ENCODE results near the gene FAM169A.
A peak's percentile ranks its signal among the peaks of the same experiment; 100 is the strongest.
"Not testable (repeated sequence)": the region's sequence is repeated elsewhere in the genome, so short reads cannot be mapped to it uniquely, and the experiment has no call there.

FAM169A gene, protein sequence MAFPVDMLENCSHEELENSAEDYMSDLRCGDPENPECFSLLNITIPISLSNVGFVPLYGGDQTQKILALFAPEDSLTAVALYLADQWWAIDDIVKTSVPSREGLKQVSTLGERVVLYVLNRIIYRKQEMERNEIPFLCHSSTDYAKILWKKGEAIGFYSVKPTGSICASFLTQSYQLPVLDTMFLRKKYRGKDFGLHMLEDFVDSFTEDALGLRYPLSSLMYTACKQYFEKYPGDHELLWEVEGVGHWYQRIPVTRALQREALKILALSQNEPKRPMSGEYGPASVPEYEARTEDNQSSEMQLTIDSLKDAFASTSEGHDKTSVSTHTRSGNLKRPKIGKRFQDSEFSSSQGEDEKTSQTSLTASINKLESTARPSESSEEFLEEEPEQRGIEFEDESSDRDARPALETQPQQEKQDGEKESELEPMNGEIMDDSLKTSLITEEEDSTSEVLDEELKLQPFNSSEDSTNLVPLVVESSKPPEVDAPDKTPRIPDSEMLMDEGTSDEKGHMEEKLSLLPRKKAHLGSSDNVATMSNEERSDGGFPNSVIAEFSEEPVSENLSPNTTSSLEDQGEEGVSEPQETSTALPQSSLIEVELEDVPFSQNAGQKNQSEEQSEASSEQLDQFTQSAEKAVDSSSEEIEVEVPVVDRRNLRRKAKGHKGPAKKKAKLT

GRCh38 chr5:74865804-74866595, at the start of gene FAM169A:
FAM169A (minus strand) TSS chr5:74866387; CDS start chr5:74841676, 24,711 bp downstream.
- no peak for DNase-seq (ENCODE audit: low read depth)
- peak within 1 kb of the TSS; percentile 59 for H3K4me3 ChIP-seq (ENCODE audit: low read depth, low read length)
- TF ChIP-seq, protein P1, sequence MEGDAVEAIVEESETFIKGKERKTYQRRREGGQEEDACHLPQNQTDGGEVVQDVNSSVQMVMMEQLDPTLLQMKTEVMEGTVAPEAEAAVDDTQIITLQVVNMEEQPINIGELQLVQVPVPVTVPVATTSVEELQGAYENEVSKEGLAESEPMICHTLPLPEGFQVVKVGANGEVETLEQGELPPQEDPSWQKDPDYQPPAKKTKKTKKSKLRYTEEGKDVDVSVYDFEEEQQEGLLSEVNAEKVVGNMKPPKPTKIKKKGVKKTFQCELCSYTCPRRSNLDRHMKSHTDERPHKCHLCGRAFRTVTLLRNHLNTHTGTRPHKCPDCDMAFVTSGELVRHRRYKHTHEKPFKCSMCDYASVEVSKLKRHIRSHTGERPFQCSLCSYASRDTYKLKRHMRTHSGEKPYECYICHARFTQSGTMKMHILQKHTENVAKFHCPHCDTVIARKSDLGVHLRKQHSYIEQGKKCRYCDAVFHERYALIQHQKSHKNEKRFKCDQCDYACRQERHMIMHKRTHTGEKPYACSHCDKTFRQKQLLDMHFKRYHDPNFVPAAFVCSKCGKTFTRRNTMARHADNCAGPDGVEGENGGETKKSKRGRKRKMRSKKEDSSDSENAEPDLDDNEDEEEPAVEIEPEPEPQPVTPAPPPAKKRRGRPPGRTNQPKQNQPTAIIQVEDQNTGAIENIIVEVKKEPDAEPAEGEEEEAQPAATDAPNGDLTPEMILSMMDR (IDR thresholded peaks at IDR 0.05; ENCODE audit: control insufficient read depth, extremely low read depth, insufficient read depth): peak; percentile 21; the same call in 1 of the 2 replicates

- DNase-seq (ENCODE audit: low read depth): no peak
- H3K4me3 ChIP-seq (ENCODE audit: low read depth, low read length): no peak overlapping the region
- TF ChIP-seq, protein P1 (IDR thresholded peaks at IDR 0.05; ENCODE audit: control insufficient read depth, extremely low read depth, insufficient read depth): no peak
Observed at GRCh38 chr5:74915488-74915887, 49.3 kb upstream of the FAM169A start.

- not testable (repeated sequence) for DNase-seq (ENCODE audit: low read depth); H3K4me3 ChIP-seq (ENCODE audit: low read depth, low read length)
Observed at GRCh38 chr5:74911421-74911820, 45.2 kb upstream of the FAM169A start.

- DNase-seq (ENCODE audit: low read depth); H3K4me3 ChIP-seq (ENCODE audit: low read depth, low read length): not testable (repeated sequence)
Observed at GRCh38 chr5:74909888-74910287, 43.7 kb upstream of the FAM169A start.

- not testable (repeated sequence) for DNase-seq (ENCODE audit: low read depth); H3K4me3 ChIP-seq (ENCODE audit: low read depth, low read length)
Observed at GRCh38 chr5:74908237-74908636, 42.0 kb upstream of the FAM169A start.

GRCh38 chr5:74904713-74905112, 38.5 kb upstream of the FAM169A start:
- not testable (repeated sequence) for H3K4me3 ChIP-seq (ENCODE audit: low read depth, low read length); DNase-seq (ENCODE audit: low read depth)

DNA sequence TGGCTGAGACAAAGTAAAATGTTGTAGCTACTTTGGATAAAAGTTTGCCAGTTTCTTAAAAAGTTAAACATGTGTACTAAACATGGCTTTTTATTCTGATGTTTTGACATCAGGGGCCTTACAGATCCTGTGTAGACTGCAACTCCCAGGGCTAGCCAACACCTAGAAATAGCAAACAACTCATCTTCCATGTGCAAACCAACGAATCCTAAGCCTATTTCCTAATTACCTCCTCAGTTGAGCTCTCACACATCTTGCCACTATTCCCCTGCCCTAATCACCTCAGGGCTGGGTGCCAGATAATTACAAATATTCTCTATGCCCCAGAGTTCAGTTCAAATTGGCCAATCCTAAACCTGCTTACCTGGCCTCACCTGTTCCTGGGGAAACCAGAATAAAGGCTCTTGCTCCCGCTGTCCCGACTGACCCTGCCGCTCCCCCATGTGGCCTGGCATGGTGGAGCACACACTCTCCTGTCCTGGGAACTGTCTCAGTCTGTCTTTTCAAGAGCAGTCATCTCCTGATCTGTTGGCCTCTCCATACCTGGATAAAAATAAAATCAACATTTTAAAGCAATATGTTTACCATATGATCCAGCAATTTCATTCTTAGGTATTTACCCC, 37.1 kb upstream of the FAM169A start:
- TF ChIP-seq, protein P1 (IDR thresholded peaks at IDR 0.05; ENCODE audit: control insufficient read depth, extremely low read depth, insufficient read depth): peak; percentile 94
- H3K4me3 ChIP-seq (ENCODE audit: low read depth, low read length): no peak overlapping the region
- DNase-seq (ENCODE audit: low read depth): peak; percentile 70

DNA sequence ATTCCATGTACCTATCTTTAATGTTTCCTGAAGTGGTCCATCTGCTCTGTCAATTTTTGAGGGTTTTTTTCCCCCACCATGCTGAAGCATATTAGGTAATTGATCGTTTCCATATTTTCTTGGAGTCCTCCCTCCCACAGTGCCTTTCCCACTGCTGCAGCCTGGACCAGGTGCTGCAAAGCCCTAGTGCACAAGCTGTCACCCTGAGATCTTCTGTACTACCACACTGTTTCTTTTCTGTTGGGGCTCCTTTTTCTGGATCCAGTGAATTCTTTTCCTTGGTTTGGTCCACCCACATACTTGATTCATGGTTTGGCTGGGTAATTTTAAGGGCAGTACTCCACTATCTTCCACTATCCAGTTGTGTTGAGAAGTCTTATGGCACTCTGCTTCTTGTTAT, 30.9 kb upstream of the FAM169A start:
- TF ChIP-seq, protein P1 (IDR thresholded peaks at IDR 0.05; ENCODE audit: control insufficient read depth, extremely low read depth, insufficient read depth): no peak
- H3K4me3 ChIP-seq (ENCODE audit: low read depth, low read length): no peak overlapping the region
- DNase-seq (ENCODE audit: low read depth): no peak

Measured in LNCaP clone FGC (cell line).